GM18909 (cell line): ENCODE results near the gene ADCY1.

Experiments
- ATAC-seq: cut with Tn5 transposase; IDR thresholded peaks from one replicate; pipeline ENCODE4 v1.9.1; 2021; ENCODE audit warnings: mild to moderate bottlenecking; ENCODE audit not compliant: unreplicated experiment, poor library complexity

ADCY1 gene

GRCh38 chr7:45708046-45708950, 134.1 kb downstream of the ADCY1 start:
- ATAC-seq: no peak

- no peak for ATAC-seq
Observed at GRCh38 chr7:45709168-45710042, 135.2 kb downstream of the ADCY1 start.

- no peak for ATAC-seq
Observed at GRCh38 chr7:45710271-45711160, 136.3 kb downstream of the ADCY1 start.

- ATAC-seq: no peak
Observed at GRCh38 chr7:45711161-45711490, 137.0 kb downstream of the ADCY1 start.

GRCh38 chr7:45712057-45712689, 138.0 kb downstream of the ADCY1 start:
- ATAC-seq: no peak

- ATAC-seq: no peak
Observed at GRCh38 chr7:45712872-45713668, 138.9 kb downstream of the ADCY1 start.

GRCh38 chr7:45713669-45714520, 139.7 kb downstream of the ADCY1 start:
- ATAC-seq: no peak

GRCh38 chr7:45714521-45714820, 140.3 kb downstream of the ADCY1 start:
- ATAC-seq: no peak

GRCh38 chr7:45715471-45716352, 141.5 kb downstream of the ADCY1 start:
- no peak for ATAC-seq

GRCh38 chr7:45716380-45717203, 142.4 kb downstream of the ADCY1 start:
- no peak for ATAC-seq

- ATAC-seq: no peak
Observed at GRCh38 chr7:45717537-45718235, 143.5 kb downstream of the ADCY1 start.

GRCh38 chr7:45718464-45719330, 144.5 kb downstream of the ADCY1 start:
- no peak for ATAC-seq

GRCh38 chr7:45720989-45721388, 146.8 kb downstream of the ADCY1 start:
- ATAC-seq: no peak

GRCh38 chr7:45721686-45722598, 147.8 kb downstream of the ADCY1 start:
- no peak for ATAC-seq
